Kidney tubule cell (primary cell): ENCODE measurements around the gene ATXN7L1.

Experiments
- DNase-seq: peaks from one replicate; pipeline ENCODE4 v3.0.0-alpha.2; 2018; ENCODE audit warnings: low spot score

Gene ATXN7L1

GRCh38 chr7:105827151-105827875 is 49.1 kb downstream of the ATXN7L1 start:
- DNase-seq: no peak

GRCh38 chr7:105826143-105826542 is 50.3 kb downstream of the ATXN7L1 start:
- no peak for DNase-seq

- no peak for DNase-seq
Measured at GRCh38 chr7:105825371-105825770, 51.0 kb downstream of the ATXN7L1 start.

GRCh38 chr7:105822806-105823205 is 53.6 kb downstream of the ATXN7L1 start:
- DNase-seq: no peak

GRCh38 chr7:105821527-105821926 is 54.9 kb downstream of the ATXN7L1 start:
- DNase-seq: no peak

- no peak for DNase-seq
Measured at GRCh38 chr7:105820363-105821066, 55.9 kb downstream of the ATXN7L1 start.

- DNase-seq: no peak
Measured at GRCh38 chr7:105819559-105819958, 56.8 kb downstream of the ATXN7L1 start.

GRCh38 chr7:105816954-105817615 is 59.3 kb downstream of the ATXN7L1 start:
- no peak for DNase-seq

GRCh38 chr7:105816266-105816843 is 60.0 kb downstream of the ATXN7L1 start:
- DNase-seq: no peak

GRCh38 chr7:105815576-105815975 is 60.8 kb downstream of the ATXN7L1 start:
- no peak for DNase-seq

GRCh38 chr7:105814481-105814880 is 61.9 kb downstream of the ATXN7L1 start:
- no peak for DNase-seq

GRCh38 chr7:105811189-105811847 is 65.1 kb downstream of the ATXN7L1 start:
- DNase-seq: peak; percentile 11

- no peak for DNase-seq
Measured at GRCh38 chr7:105810556-105810955, 65.8 kb downstream of the ATXN7L1 start.

- peak; percentile 86 for DNase-seq
Measured at GRCh38 chr7:105808703-105809590, 67.5 kb downstream of the ATXN7L1 start.

GRCh38 chr7:105808209-105808608 is 68.2 kb downstream of the ATXN7L1 start:
- no peak for DNase-seq

GRCh38 chr7:105807448-105807762 is 69.0 kb downstream of the ATXN7L1 start:
- DNase-seq: no peak

GRCh38 chr7:105806592-105807447 is 69.6 kb downstream of the ATXN7L1 start:
- DNase-seq: peak; percentile 82

- peak; percentile 28 for DNase-seq
Measured at GRCh38 chr7:105805447-105806019, 70.9 kb downstream of the ATXN7L1 start.

- DNase-seq: no peak
Measured at GRCh38 chr7:105803429-105803736, 73.0 kb downstream of the ATXN7L1 start.
